Measurements from ENCODE around the gene DTD1. TPM values are rescaled to one million over a fixed set of nuclear protein-coding genes. Genes with fewer than 3 reads are reported as not detected.

DTD1 gene
- total RNA-seq, 4 donors from 2014 or later: 12.1 to 44.9 (median 19.9) TPM

GRCh38 chr20:18738888-18739287, 151.0 kb downstream of the DTD1 start:
- Histone ChIP-seq H3K36me3 (peaks cover 0 to 2% of the 10 kb centered on the region in 2 donors), H3K27ac (peak overlapping the region in 1 of 4 donors; percentile 41), H3K4me1 (peaks cover 0 to 16% (median 0%) of the 10 kb centered on the region in 3 donors), H3K27me3 (no peaks in the 10 kb centered on the region), H3K4me3 (no peak overlapping the region), H3K9me3 (no peaks in the 10 kb centered on the region)
- TF ChIP-seq EP300 (IDR thresholded peaks at IDR 0.05) (no peak), POLR2A (IDR thresholded peaks at IDR 0.05) (no peak), POLR2AphosphoS5 (IDR thresholded peaks at IDR 0.05) (no peak)
- TF ChIP-seq, protein P1, sequence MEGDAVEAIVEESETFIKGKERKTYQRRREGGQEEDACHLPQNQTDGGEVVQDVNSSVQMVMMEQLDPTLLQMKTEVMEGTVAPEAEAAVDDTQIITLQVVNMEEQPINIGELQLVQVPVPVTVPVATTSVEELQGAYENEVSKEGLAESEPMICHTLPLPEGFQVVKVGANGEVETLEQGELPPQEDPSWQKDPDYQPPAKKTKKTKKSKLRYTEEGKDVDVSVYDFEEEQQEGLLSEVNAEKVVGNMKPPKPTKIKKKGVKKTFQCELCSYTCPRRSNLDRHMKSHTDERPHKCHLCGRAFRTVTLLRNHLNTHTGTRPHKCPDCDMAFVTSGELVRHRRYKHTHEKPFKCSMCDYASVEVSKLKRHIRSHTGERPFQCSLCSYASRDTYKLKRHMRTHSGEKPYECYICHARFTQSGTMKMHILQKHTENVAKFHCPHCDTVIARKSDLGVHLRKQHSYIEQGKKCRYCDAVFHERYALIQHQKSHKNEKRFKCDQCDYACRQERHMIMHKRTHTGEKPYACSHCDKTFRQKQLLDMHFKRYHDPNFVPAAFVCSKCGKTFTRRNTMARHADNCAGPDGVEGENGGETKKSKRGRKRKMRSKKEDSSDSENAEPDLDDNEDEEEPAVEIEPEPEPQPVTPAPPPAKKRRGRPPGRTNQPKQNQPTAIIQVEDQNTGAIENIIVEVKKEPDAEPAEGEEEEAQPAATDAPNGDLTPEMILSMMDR (IDR thresholded peaks at IDR 0.05): no peak
- no peak for ATAC-seq
- 90 to 100% methylated on average over 2 of the region's 2 CpGs for WGBS, 2 donors (ENCODE audit: low coverage in 1 of 2)

- Histone ChIP-seq H3K27ac (peak overlapping the region in 2 of 4 donors; percentile 16 to 41), H3K27me3 (no peaks in the 10 kb centered on the region), H3K4me3 (no peak overlapping the region), H3K36me3 (peaks cover 0 to 11% of the 10 kb centered on the region in 2 donors), H3K9me3 (no peaks in the 10 kb centered on the region), H3K4me1 (peaks cover 0 to 16% (median 0%) of the 10 kb centered on the region in 3 donors)
- WGBS, 2 donors (ENCODE audit: low coverage in 1 of 2): 26 to 60% methylated on average over 4 of the region's 4 CpGs
- ATAC-seq: no peak
- TF ChIP-seq EP300 (IDR thresholded peaks at IDR 0.05): no peak
- no peak for TF ChIP-seq POLR2AphosphoS5 (IDR thresholded peaks at IDR 0.05)
- no peak for TF ChIP-seq POLR2A (IDR thresholded peaks at IDR 0.05)
These were observed 151.9 kb downstream of the DTD1 start for GRCh38 chr20:18739751-18740166.

- H3K9me3 ChIP-seq: no peaks in the 10 kb centered on the region
These were observed 152.9 kb downstream of the DTD1 start for GRCh38 chr20:18740726-18741125.

DNA sequence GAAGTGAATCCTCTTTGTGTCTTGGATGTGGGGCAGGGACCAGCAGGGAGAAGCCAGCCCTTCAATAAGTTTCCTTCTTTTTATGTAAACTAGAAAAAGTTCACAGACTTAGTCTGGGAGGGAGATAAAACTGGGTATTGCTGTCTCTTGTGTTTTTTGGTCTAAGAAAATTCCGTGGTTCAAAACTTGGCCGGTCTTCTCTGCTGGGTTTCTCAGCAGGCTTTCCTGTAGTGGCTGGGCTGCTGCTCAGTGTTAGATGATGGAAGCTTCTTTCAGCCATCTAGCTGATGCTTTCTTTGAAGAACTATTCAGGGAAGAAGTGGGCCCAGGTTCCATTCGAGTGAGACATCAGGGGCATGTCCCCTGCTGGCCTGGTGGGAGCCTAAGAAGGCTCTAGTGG, 155.0 kb downstream of the DTD1 start:
- WGBS, 2 donors (ENCODE audit: low coverage in 1 of 2): 76 to 100% methylated on average over 2 to 3 of the region's 3 CpGs
- ATAC-seq: no peak
- peaks cover 0 to 25% of the 10 kb centered on the region in 2 donors for H3K36me3 ChIP-seq
- TF ChIP-seq POLR2A (IDR thresholded peaks at IDR 0.05) (no peak), EP300 (IDR thresholded peaks at IDR 0.05) (no peak), POLR2AphosphoS5 (IDR thresholded peaks at IDR 0.05) (no peak)
- TF ChIP-seq, protein P1 (IDR thresholded peaks at IDR 0.05): no peak
- H3K27me3 ChIP-seq: no peaks in the 10 kb centered on the region
- H3K27ac ChIP-seq: no peak overlapping the region
- H3K9me3 ChIP-seq: no peaks in the 10 kb centered on the region
- H3K4me3 ChIP-seq: no peak overlapping the region
- peaks cover 0 to 16% (median 0%) of the 10 kb centered on the region in 3 donors for H3K4me1 ChIP-seq

More at GRCh38 chr20:18740726-18741125, 152.9 kb downstream of the DTD1 start:
- H3K4me1 ChIP-seq: peaks cover 0 to 16% (median 0%) of the 10 kb centered on the region in 3 donors
- no peaks in the 10 kb centered on the region for H3K27me3 ChIP-seq
- H3K36me3 ChIP-seq: peaks cover 0 to 20% of the 10 kb centered on the region in 2 donors
- H3K4me3 ChIP-seq: no peak overlapping the region
- TF ChIP-seq POLR2A (IDR thresholded peaks at IDR 0.05): no peak
- TF ChIP-seq EP300 (IDR thresholded peaks at IDR 0.05): no peak
- TF ChIP-seq POLR2AphosphoS5 (IDR thresholded peaks at IDR 0.05): no peak
- TF ChIP-seq, protein P1 (IDR thresholded peaks at IDR 0.05): no peak
- WGBS, 2 donors (ENCODE audit: low coverage in 1 of 2): 84 to 96% methylated on average over 3 of the region's 3 CpGs
- ATAC-seq: no peak
- no peak overlapping the region for H3K27ac ChIP-seq

DNA sequence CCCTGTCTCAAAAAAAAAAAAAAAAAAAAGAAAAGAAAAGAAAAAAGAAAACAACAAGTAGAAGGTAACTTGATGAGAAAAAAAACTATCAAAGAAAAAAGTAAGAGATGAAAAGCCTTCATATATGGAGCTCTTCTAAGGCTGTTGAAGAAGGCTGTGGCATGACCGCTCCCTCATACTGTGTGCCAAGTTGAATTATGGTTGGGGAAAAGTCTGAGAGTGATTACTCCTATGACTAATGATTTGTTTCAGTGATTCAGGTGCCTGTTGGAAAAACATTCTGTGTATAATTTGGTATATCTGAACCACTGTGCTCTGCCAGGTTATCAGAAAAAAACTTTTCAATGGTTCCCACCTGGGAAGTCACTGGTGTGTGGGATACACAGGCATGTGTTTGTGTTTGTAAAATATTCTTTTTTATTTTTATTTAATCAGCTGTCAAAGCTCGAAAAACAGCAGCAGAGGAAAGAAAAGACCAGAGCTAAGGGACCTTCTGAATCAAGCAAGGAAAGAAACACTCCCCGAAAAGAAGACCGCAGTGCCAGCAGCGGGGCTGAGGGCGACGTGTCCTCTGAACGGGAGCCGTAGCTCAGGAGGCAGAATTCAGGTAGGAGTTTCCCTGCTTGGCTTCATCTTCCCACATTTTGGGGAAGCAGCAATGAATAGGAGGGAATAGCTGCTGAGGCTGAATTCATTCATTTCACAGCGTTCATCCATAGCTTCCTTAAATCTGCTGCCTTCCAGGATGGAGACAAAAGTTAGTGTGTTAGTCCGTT, 156.0 kb downstream of the DTD1 start:
- no peak for ATAC-seq
- H3K9me3 ChIP-seq: no peaks in the 10 kb centered on the region
- H3K27ac ChIP-seq: no peak overlapping the region
- peaks cover 0 to 25% of the 10 kb centered on the region in 2 donors for H3K36me3 ChIP-seq
- TF ChIP-seq EP300 (IDR thresholded peaks at IDR 0.05): no peak
- TF ChIP-seq POLR2A (IDR thresholded peaks at IDR 0.05): no peak
- TF ChIP-seq, protein P1 (IDR thresholded peaks at IDR 0.05): no peak
- TF ChIP-seq POLR2AphosphoS5 (IDR thresholded peaks at IDR 0.05): no peak
- H3K4me3 ChIP-seq: no peak overlapping the region
- H3K27me3 ChIP-seq: no peaks in the 10 kb centered on the region
- 88 to 95% methylated on average over 9 to 10 of the region's 11 CpGs for WGBS, 2 donors (ENCODE audit: low coverage in 1 of 2)
- H3K4me1 ChIP-seq: peaks cover 0 to 10% (median 0%) of the 10 kb centered on the region in 3 donors

Measured in gastroesophageal sphincter (tissue), 4 donors.